GM12875 (cell line): Measurements from ENCODE around the gene YEATS4.

Experiments
- H3K4me3 ChIP-seq: one replicate; pipeline ENCODE4 v1.5.1; 2011; ENCODE audit warnings: low read depth, low read length, control low read depth
- CTCF ChIP-seq: IDR thresholded peaks from 2 replicates; pipeline ENCODE4 v1.5.1; 2011; ENCODE audit warnings: low read depth, mild to moderate bottlenecking, control low read depth, inconsistent platforms, low read length, moderate library complexity, borderline replicate concordance; ENCODE audit not compliant: insufficient read depth

The YEATS4 gene

GRCh38 chr12:69351462-69352236 is 7.9 kb upstream of the YEATS4 start:
- no peak overlapping the region for H3K4me3 ChIP-seq
- TF ChIP-seq CTCF: no peak

GRCh38 chr12:69352904-69353303 is 6.6 kb upstream of the YEATS4 start:
- TF ChIP-seq CTCF: no peak
- no peak overlapping the region for H3K4me3 ChIP-seq

GRCh38 chr12:69354172-69354555 is 5.4 kb upstream of the YEATS4 start:
- no peak overlapping the region for H3K4me3 ChIP-seq
- no peak for TF ChIP-seq CTCF

- no peak overlapping the region for H3K4me3 ChIP-seq
- no peak for TF ChIP-seq CTCF
These were observed 4.9 kb upstream of the YEATS4 start for GRCh38 chr12:69354556-69355187.

GRCh38 chr12:69355363-69356028 is 4.0 kb upstream of the YEATS4 start:
- no peak for TF ChIP-seq CTCF

GRCh38 chr12:69360348-69360672 is 767 bp downstream of the YEATS4 start:
- no peak for TF ChIP-seq CTCF
- H3K4me3 ChIP-seq: peak overlapping the region; percentile 95

More at GRCh38 chr12:69355363-69356028, 4.0 kb upstream of the YEATS4 start:
- no peak overlapping the region for H3K4me3 ChIP-seq
